Measurements from ENCODE around the gene KLHDC8A. TPM values are rescaled to one million over a fixed set of nuclear protein-coding genes. Genes with fewer than 3 reads are reported as not detected.
A peak's percentile ranks its signal among the peaks of the same experiment; 100 is the strongest.
"Not testable (repeated sequence)": the region's sequence is repeated elsewhere in the genome, so short reads cannot be mapped to it uniquely, and the experiment has no call there.

KLHDC8A gene, protein sequence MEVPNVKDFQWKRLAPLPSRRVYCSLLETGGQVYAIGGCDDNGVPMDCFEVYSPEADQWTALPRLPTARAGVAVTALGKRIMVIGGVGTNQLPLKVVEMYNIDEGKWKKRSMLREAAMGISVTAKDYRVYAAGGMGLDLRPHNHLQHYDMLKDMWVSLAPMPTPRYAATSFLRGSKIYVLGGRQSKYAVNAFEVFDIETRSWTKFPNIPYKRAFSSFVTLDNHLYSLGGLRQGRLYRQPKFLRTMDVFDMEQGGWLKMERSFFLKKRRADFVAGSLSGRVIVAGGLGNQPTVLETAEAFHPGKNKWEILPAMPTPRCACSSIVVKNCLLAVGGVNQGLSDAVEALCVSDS
- 5.5 TPM for polyA plus RNA-seq (2013, experiment 1 of 2)
- polyA plus RNA-seq (2013, experiment 2 of 2), result 2.7 TPM

DNA sequence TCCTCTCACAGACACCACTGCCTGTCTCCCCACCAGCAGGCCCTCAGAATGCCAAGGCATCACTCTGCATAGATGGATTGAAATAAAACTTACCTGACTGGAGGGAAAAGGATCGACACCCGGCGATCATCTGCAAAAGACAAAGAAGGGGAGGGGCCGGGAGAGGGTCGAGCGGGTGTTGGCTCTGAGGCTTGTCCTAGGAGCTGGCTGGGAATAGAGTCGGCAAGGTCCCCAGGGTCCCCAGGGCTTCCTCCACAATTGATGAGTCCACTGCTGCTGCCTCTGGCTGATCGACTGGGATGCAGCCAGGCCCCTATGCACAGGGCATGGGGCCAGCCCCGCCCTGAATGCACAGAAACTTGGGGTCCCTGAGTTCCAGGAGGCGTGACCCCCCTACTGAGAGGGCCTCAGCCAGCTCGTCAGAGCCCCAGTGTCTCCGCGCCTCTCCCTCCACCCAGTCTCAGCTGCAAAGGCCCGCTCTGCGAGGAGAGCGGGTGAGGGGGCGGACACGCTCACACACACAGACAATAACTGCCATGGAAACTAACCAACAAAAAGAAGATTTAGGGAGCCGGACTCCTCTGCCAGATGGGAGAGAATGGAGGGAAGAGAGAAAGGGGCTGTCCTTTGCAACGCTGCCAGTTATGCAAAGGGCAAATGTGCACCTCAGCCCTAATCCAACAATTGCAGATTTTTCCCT, at the start of gene KLHDC8A:
TSS of gene KLHDC8A (minus strand) at position 483 of the 700 bp plus-strand sequence. CDS start 13,318 bp downstream, outside the sequence.
- no peak within 1 kb of the TSS for H3K4me3 ChIP-seq (ENCODE audit: extremely low read depth, insufficient read depth, low read length, poor library complexity, severe bottlenecking)
- no peaks in the 10 kb centered on the region for H3K9me3 ChIP-seq (ENCODE audit: control insufficient read depth, low read length)
- peaks cover 37% of the 10 kb centered on the region for H3K4me1 ChIP-seq (ENCODE audit: control insufficient read depth, insufficient read depth, low read length, poor library complexity, severe bottlenecking)
- H3K36me3 ChIP-seq (ENCODE audit: control insufficient read depth, insufficient read depth, low read length), result no peaks in the 10 kb centered on the region
- 63 to 66% methylated on average over 10 to 16 of the region's 20 CpGs for WGBS, 2 experiments (ENCODE audit: insufficient coverage in 2 of 2)
- peak within 1 kb of the TSS; percentile 23 for H3K27ac ChIP-seq (ENCODE audit: low read depth, low read length, severe bottlenecking)

DNA sequence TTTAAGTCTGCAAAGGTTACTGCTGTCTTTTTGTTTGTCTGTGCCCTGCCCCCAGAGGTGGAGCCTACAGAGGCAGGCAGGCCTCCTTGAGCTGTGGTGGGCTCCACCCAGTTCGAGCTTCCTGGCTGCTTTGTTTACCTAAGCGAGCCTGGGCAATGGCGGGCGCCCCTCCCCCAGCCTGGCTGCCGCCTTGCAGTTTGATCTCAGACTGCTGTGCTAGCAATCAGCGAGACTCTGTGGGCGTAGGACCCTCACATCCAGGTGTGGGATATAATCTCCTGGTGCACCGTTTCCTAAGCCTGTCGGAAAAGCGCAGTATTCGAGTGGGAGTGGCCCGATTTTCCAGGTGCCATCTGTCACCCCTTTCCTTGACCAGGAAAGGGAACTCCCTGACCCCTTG, 49.5 kb upstream of the KLHDC8A start:
- H3K4me1 ChIP-seq (ENCODE audit: control insufficient read depth, insufficient read depth, low read length, poor library complexity, severe bottlenecking); H3K27ac ChIP-seq (ENCODE audit: low read depth, low read length, severe bottlenecking); H3K4me3 ChIP-seq (ENCODE audit: extremely low read depth, insufficient read depth, low read length, poor library complexity, severe bottlenecking); H3K9me3 ChIP-seq (ENCODE audit: control insufficient read depth, low read length); H3K36me3 ChIP-seq (ENCODE audit: control insufficient read depth, insufficient read depth, low read length): not testable (repeated sequence)
- WGBS, 2 experiments (ENCODE audit: insufficient coverage in 2 of 2), result 94 to 97% methylated on average over 7 of the region's 12 CpGs

DNA sequence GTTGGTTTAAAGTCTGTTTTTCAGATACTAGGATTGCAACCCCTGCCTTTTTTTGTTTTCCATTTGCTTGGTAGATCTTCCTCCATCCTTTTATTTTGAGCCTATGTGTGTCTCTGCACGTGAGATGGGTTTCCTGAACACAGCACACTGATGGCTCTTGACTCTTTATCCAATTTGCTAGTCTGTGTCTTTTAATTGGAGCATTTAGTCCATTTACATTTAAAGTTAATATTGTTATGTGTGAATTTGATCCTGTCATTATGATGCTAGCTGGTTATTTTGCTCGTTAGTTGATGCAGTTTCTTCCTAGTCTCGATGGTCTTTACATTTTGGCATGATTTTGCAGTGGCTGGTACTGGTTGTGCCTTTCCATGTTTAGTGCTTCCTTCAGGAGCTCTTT, 47.8 kb upstream of the KLHDC8A start:
- H3K4me1 ChIP-seq (ENCODE audit: control insufficient read depth, insufficient read depth, low read length, poor library complexity, severe bottlenecking); H3K36me3 ChIP-seq (ENCODE audit: control insufficient read depth, insufficient read depth, low read length); H3K4me3 ChIP-seq (ENCODE audit: extremely low read depth, insufficient read depth, low read length, poor library complexity, severe bottlenecking); H3K27ac ChIP-seq (ENCODE audit: low read depth, low read length, severe bottlenecking); H3K9me3 ChIP-seq (ENCODE audit: control insufficient read depth, low read length): not testable (repeated sequence)
- no CpG with 5 or more reads among the region's 3 CpGs for WGBS, 2 experiments (ENCODE audit: insufficient coverage in 2 of 2)

DNA sequence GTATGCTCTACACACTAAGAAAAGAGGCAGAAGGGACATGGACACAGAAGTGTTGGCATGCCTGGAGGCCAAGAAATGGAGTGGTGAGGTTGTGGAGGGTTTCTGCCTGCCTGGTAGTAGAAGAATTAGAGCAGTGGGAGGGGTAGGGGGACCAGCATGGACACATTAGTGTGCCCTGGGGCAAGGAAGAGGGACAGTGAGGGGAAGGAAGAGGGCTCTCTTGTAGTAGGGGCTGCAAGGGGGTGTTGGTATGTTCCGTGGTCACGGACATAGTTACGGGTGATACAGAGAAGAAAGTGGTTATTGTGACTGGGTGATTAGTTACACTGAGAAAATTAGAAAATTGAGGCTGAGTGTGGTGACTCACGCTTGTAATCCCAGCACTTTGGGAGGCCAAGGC, 41.9 kb upstream of the KLHDC8A start:
- H3K36me3 ChIP-seq (ENCODE audit: control insufficient read depth, insufficient read depth, low read length), result no peaks in the 10 kb centered on the region
- H3K4me1 ChIP-seq (ENCODE audit: control insufficient read depth, insufficient read depth, low read length, poor library complexity, severe bottlenecking), result no peaks in the 10 kb centered on the region
- H3K27ac ChIP-seq (ENCODE audit: low read depth, low read length, severe bottlenecking), result no peak overlapping the region
- H3K4me3 ChIP-seq (ENCODE audit: extremely low read depth, insufficient read depth, low read length, poor library complexity, severe bottlenecking), result no peak overlapping the region
- 92 to 94% methylated on average over 2 to 3 of the region's 4 CpGs for WGBS, 2 experiments (ENCODE audit: insufficient coverage in 2 of 2)
- no peaks in the 10 kb centered on the region for H3K9me3 ChIP-seq (ENCODE audit: control insufficient read depth, low read length)

DNA sequence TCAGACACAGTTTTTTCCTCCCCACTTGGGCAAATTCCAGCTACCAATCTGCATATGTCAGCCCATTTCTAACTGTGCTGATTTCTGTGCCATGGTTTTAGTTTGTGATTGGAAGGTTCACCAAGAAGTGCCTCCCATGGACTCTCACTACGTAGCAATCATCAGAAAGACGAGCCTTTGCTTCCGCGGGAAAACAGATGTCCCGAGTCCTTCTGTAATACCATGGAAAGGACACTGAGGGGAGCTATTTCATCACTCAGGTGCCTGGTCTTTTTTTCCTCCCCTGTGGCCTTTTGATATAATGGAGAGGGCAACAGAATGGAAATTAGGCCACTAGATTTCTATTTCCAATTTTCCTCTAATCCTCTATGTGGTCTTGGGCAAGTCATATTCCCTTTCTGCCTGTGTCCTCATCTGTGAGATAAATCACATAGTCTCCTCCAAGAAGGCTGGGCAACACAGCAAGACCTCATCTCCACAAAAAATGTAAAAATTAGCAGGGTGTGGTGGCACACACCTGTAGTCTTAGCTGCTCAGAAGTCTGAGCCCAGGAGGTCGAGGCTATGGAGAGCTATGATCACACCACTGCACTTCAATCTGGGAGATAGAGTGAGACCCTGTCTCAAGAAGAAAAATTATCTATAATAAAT, 40.4 kb upstream of the KLHDC8A start:
- Histone ChIP-seq H3K9me3 (ENCODE audit: control insufficient read depth, low read length) (no peaks in the 10 kb centered on the region), H3K36me3 (ENCODE audit: control insufficient read depth, insufficient read depth, low read length) (no peaks in the 10 kb centered on the region), H3K4me1 (ENCODE audit: control insufficient read depth, insufficient read depth, low read length, poor library complexity, severe bottlenecking) (no peaks in the 10 kb centered on the region), H3K4me3 (ENCODE audit: extremely low read depth, insufficient read depth, low read length, poor library complexity, severe bottlenecking) (no peak overlapping the region), H3K27ac (ENCODE audit: low read depth, low read length, severe bottlenecking) (no peak overlapping the region)
- no CpG with 5 or more reads among the region's 6 CpGs for WGBS, 2 experiments (ENCODE audit: insufficient coverage in 2 of 2)

DNA sequence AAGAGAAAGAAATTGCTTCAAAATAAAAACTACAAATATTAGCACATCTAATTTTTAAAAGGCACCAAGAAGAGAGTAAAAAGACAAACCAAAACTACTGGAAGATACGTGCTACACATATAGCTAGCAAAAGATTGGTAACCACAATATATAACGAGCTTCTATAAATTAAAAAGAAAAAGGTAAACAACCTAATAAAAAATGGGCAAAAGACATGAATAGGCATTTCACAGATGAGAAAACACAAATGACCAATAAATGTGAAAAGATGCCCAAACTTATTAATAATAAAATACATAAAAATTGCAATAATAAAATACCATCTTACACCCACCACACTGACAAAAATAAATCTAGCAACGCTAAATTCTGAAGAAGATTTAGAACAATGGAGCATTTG, 38.9 kb upstream of the KLHDC8A start:
- Histone ChIP-seq H3K9me3 (ENCODE audit: control insufficient read depth, low read length) (no peaks in the 10 kb centered on the region), H3K36me3 (ENCODE audit: control insufficient read depth, insufficient read depth, low read length) (no peaks in the 10 kb centered on the region), H3K4me1 (ENCODE audit: control insufficient read depth, insufficient read depth, low read length, poor library complexity, severe bottlenecking) (no peaks in the 10 kb centered on the region), H3K4me3 (ENCODE audit: extremely low read depth, insufficient read depth, low read length, poor library complexity, severe bottlenecking) (no peak overlapping the region), H3K27ac (ENCODE audit: low read depth, low read length, severe bottlenecking) (no peak overlapping the region)
- WGBS, 2 experiments (ENCODE audit: insufficient coverage in 2 of 2), result 50% methylated on average over 1 of the region's 3 CpGs; no CpG with 5 or more reads in 1 of the 2 experiments

DNA sequence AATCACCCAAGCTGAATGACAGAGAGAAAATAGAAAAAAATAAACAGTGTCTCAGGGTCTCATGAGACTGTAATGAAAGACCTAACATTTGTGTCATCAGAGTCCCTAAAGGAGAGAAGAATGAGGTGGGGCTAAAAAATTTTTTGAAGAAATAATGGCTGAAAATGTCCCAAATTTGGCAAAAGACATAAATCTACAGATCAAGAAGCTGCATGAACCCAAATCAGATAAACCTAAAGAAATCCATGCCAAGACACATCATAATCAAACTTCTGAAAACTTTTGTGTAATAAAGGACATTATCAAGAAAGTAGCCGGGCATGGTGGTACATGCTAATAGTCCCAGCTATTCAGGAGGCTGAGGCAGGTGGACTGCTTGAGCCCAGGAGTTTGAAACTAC, 35.9 kb upstream of the KLHDC8A start:
- no peaks in the 10 kb centered on the region for H3K36me3 ChIP-seq (ENCODE audit: control insufficient read depth, insufficient read depth, low read length)
- H3K4me3 ChIP-seq (ENCODE audit: extremely low read depth, insufficient read depth, low read length, poor library complexity, severe bottlenecking), result no peak overlapping the region
- no CpG with 5 or more reads among the region's 1 CpG for WGBS, 2 experiments (ENCODE audit: insufficient coverage in 2 of 2)
- H3K9me3 ChIP-seq (ENCODE audit: control insufficient read depth, low read length), result no peaks in the 10 kb centered on the region
- no peak overlapping the region for H3K27ac ChIP-seq (ENCODE audit: low read depth, low read length, severe bottlenecking)
- no peaks in the 10 kb centered on the region for H3K4me1 ChIP-seq (ENCODE audit: control insufficient read depth, insufficient read depth, low read length, poor library complexity, severe bottlenecking)

DNA sequence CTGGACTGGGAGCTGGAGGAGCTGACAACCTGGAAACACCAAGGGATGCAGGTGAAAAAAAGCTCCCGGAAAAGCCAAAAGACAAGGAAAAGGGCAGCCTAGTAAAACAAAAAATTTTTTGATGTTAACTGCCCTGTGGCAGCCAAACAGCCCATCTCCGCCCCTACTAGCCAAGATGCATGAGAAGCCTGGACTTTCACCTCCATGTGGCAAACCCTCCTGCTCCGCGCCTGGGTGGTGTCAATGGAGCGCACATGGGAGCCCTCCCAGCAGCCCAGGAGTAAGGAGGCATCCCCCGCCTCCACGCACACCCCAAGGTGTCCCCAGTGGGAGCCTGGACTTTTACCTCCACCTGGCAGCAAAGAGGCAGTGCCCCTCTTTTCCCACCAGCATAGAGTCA, 34.7 kb upstream of the KLHDC8A start:
- Histone ChIP-seq H3K9me3 (ENCODE audit: control insufficient read depth, low read length) (no peaks in the 10 kb centered on the region), H3K36me3 (ENCODE audit: control insufficient read depth, insufficient read depth, low read length) (no peaks in the 10 kb centered on the region), H3K27ac (ENCODE audit: low read depth, low read length, severe bottlenecking) (no peak overlapping the region), H3K4me3 (ENCODE audit: extremely low read depth, insufficient read depth, low read length, poor library complexity, severe bottlenecking) (no peak overlapping the region), H3K4me1 (ENCODE audit: control insufficient read depth, insufficient read depth, low read length, poor library complexity, severe bottlenecking) (no peaks in the 10 kb centered on the region)
- WGBS, 2 experiments (ENCODE audit: insufficient coverage in 2 of 2), result 87 to 97% methylated on average over 5 to 7 of the region's 7 CpGs

DNA sequence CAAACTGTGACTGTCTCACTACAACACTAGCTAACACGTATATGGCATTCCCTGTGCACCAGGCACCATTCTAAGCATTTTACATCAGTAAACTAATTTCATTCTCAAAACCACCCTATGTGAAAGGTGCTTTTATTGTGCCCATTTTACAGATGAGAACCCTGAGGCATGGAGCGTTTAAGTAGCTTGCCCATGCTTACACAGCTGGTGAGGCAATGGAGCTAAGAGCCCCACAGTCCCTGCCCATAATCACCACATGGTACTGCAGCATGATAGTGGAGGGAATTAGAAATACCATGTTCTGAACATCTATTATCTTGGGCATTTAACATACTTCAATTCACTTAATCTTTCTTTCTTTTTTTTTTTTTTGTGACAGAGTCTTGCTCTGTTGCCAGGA, 31.1 kb upstream of the KLHDC8A start:
- H3K27ac ChIP-seq (ENCODE audit: low read depth, low read length, severe bottlenecking), result no peak overlapping the region
- H3K4me3 ChIP-seq (ENCODE audit: extremely low read depth, insufficient read depth, low read length, poor library complexity, severe bottlenecking), result no peak overlapping the region
- no peaks in the 10 kb centered on the region for H3K9me3 ChIP-seq (ENCODE audit: control insufficient read depth, low read length)
- 100% methylated on average over 1 to 2 of the region's 2 CpGs for WGBS, 2 experiments (ENCODE audit: insufficient coverage in 2 of 2)
- H3K4me1 ChIP-seq (ENCODE audit: control insufficient read depth, insufficient read depth, low read length, poor library complexity, severe bottlenecking), result peaks cover 9% of the 10 kb centered on the region
- no peaks in the 10 kb centered on the region for H3K36me3 ChIP-seq (ENCODE audit: control insufficient read depth, insufficient read depth, low read length)

DNA sequence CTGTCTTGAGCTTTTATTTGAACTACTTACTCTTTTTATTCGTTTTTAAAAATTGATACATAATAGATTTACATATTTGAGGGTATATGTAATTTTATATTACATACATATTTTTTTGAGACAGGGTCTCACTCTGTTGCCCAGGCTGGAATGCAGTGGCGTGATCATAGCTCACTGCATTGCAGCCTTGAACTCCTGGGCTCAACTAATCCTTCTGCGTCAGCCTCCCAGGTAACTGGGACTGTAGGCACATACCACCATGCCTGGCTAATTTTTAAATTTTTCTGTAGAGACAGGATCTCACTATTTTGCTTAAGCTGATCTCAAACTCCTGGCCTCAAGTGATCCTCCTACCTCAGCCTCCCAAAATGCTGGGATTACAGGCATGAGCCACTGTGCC, 26.3 kb upstream of the KLHDC8A start:
- WGBS, 2 experiments (ENCODE audit: insufficient coverage in 2 of 2), result 94 to 100% methylated on average over 2 of the region's 3 CpGs
- H3K27ac ChIP-seq (ENCODE audit: low read depth, low read length, severe bottlenecking); H3K36me3 ChIP-seq (ENCODE audit: control insufficient read depth, insufficient read depth, low read length); H3K9me3 ChIP-seq (ENCODE audit: control insufficient read depth, low read length); H3K4me3 ChIP-seq (ENCODE audit: extremely low read depth, insufficient read depth, low read length, poor library complexity, severe bottlenecking); H3K4me1 ChIP-seq (ENCODE audit: control insufficient read depth, insufficient read depth, low read length, poor library complexity, severe bottlenecking): not testable (repeated sequence)
